Adrenal gland (tissue), 12 donors: ENCODE data around the gene MRPL38. TPM values are rescaled to one million over a fixed set of nuclear protein-coding genes. Genes with fewer than 3 reads are reported as not detected.

Source experiments
- DNase-seq, 7 donors: peaks; one replicate each; pipeline ENCODE4 v3.0.0-alpha.2; 2019 to 2020
- H3K27ac ChIP-seq, 5 donors: fragments of 200-600 bp; sonication (generic) in 4 of 5; 1 replicate in 3 of 5; 2 replicates in 2 of 5; pipeline versions ENCODE4 v1.5.1 to v1.8.0; 2016 to 2020; ENCODE audit warnings: mild to moderate bottlenecking in 1 of 5
- H3K27me3 ChIP-seq: fragments of 200-600 bp; 2 replicates; pipeline ENCODE4 v1.8.0; 2021
- H3K36me3 ChIP-seq, 2 donors: fragments of 200-600 bp; replicated peaks in 1 of 2; 1 replicate in 1 of 2; 2 replicates in 1 of 2; pipeline versions ENCODE4 v1.5.1 to v1.8.0; 2018 to 2022
- H3K4me1 ChIP-seq, 2 donors: fragments of 200-600 bp; replicated peaks in 1 of 2; 1 replicate in 1 of 2; 2 replicates in 1 of 2; pipeline versions ENCODE4 v1.5.1 to v1.8.0; 2018 to 2021
- H3K4me3 ChIP-seq, 4 donors: fragments of 200-600 bp; sonication (generic) in 3 of 4; one replicate each; pipeline ENCODE4 v1.5.1; 2016 to 2018
- H3K9me3 ChIP-seq, 3 donors: fragments of 200-600 bp; sonication (generic) in 1 of 3; replicated peaks in 1 of 3; 1 replicate in 2 of 3; 2 replicates in 1 of 3; pipeline versions ENCODE4 v1.5.1 to v1.8.0; 2016 to 2021
- POLR2A ChIP-seq, 2 donors: fragments of 450-650 bp; IDR thresholded peaks; one replicate each; pipeline ENCODE4 v1.6.1; 2017; ENCODE audit warnings: antibody characterized with exemption in 2 of 2, mild to moderate bottlenecking in 2 of 2, moderate library complexity in 1 of 2
- WGBS, 4 donors: extraction: QIAGEN DNeasy Blood & Tissue Kit in 2 of 4; methylation state at CpG; one replicate each; pipeline versions ENCODE4 v1.1.5 to v1.1.7; 2013 to 2017; 5-methylcytosine and 5-hydroxymethylcytosine counted together
- intact Hi-C, 2 donors: fragments of 100-400 bp; cut with DNase I; formaldehyde crosslinking; loops; one replicate each; pipeline versions ENCODE4 v1.14.1 to v1.15.0; 2022 to 2023
- polyA plus RNA-seq, 3 donors: library from polyadenylated mRNA; stranded (reverse); fragments of 200-250 nt in 2 of 3; fragments of 350-450 nt in 1 of 3; fragmentation: Illumina TruSeq in 1 of 3; extraction: RNeasy Lipid Tissue Mini Kit (QIAGEN cat#74804) in 1 of 3; gene quantifications; one replicate each; pipeline ENCODE4 v1.2.3, GENCODE V29; 2013 to 2014
- total RNA-seq, 9 donors: library from RNA; depleted of rRNA in 4 of 9; stranded (reverse); fragments of >200 nt in 4 of 9; fragments of 120-200 nt in 1 of 9; fragmentation: NEBNext Ultra II Directional in 1 of 9; extraction: Animal tissue kit (Norgen Biotek cat#: 25700) in 1 of 9; gene quantifications; one replicate each; pipeline versions ENCODE4 v1.1.0 to v1.2.4, GENCODE V29; 2013 to 2023
- TF ChIP-seq, protein P1 (sequence below), 6 experiments: fragments of 450-650 bp in 4 of 6; fragments of 200-600 bp in 2 of 6; sonication (generic) in 1 of 6; IDR thresholded peaks; 1 replicate in 5 of 6; 2 replicates in 1 of 6; pipeline versions ENCODE4 v1.5.1 to v1.8.0; 2016 to 2021; ENCODE audit warnings: antibody characterized with exemption in 6 of 6, mild to moderate bottlenecking in 2 of 6, moderate library complexity in 1 of 6
- donor health status: healthy with polysubstance abuse.
- donor health status: Bipolar disorder and iron deficiency.
- donor health status: DM: yes; HTN: yes; CAD: no.
- donor health status: DM: no; HTN: no; CAD: no.
- donor health status: DM: no; HTN: no; CAD: no.
- donor health status: DM: yes; HTN: yes; CAD: no.

Gene MRPL38
- total and polyA plus RNA-seq, 12 donors: 36.7 to 214 (median 82.7) TPM

DNA sequence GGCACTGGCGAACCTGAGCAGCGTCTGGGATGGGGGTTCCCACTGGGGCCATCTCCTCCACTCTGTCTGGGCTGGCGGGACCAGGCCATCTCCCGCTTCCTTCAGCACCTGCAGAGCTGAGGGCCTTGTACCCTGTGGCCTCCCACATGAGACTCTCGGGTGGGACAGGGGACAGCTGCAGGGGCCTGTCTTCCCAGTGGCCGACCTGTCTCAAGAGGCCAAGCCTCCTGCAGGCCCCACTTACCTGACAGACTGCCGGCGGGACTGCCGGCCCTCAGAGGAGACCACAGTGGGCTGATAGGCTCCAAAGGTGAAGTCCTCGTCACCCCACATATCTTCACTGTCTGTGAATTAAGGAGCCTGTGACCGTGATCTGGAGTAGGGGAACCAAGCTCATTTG, 20.4 kb upstream of the MRPL38 start:
- WGBS, 4 donors: 96 to 100% (median 98%) methylated on average over 5 to 11 of the region's 11 CpGs
- no peaks in the 10 kb centered on the region for H3K36me3 ChIP-seq
- no peaks in the 10 kb centered on the region for H3K4me1 ChIP-seq
- H3K4me3 ChIP-seq: no peak overlapping the region
- no peaks in the 10 kb centered on the region for H3K9me3 ChIP-seq
- intact Hi-C loops: no loop called here
- no peak for TF ChIP-seq POLR2A (IDR thresholded peaks at IDR 0.05)
- TF ChIP-seq, protein P1, sequence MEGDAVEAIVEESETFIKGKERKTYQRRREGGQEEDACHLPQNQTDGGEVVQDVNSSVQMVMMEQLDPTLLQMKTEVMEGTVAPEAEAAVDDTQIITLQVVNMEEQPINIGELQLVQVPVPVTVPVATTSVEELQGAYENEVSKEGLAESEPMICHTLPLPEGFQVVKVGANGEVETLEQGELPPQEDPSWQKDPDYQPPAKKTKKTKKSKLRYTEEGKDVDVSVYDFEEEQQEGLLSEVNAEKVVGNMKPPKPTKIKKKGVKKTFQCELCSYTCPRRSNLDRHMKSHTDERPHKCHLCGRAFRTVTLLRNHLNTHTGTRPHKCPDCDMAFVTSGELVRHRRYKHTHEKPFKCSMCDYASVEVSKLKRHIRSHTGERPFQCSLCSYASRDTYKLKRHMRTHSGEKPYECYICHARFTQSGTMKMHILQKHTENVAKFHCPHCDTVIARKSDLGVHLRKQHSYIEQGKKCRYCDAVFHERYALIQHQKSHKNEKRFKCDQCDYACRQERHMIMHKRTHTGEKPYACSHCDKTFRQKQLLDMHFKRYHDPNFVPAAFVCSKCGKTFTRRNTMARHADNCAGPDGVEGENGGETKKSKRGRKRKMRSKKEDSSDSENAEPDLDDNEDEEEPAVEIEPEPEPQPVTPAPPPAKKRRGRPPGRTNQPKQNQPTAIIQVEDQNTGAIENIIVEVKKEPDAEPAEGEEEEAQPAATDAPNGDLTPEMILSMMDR (IDR thresholded peaks at IDR 0.05): no peak
- H3K27ac ChIP-seq: no peak overlapping the region
- H3K27me3 ChIP-seq: no peaks in the 10 kb centered on the region
- DNase-seq: no peak

DNA sequence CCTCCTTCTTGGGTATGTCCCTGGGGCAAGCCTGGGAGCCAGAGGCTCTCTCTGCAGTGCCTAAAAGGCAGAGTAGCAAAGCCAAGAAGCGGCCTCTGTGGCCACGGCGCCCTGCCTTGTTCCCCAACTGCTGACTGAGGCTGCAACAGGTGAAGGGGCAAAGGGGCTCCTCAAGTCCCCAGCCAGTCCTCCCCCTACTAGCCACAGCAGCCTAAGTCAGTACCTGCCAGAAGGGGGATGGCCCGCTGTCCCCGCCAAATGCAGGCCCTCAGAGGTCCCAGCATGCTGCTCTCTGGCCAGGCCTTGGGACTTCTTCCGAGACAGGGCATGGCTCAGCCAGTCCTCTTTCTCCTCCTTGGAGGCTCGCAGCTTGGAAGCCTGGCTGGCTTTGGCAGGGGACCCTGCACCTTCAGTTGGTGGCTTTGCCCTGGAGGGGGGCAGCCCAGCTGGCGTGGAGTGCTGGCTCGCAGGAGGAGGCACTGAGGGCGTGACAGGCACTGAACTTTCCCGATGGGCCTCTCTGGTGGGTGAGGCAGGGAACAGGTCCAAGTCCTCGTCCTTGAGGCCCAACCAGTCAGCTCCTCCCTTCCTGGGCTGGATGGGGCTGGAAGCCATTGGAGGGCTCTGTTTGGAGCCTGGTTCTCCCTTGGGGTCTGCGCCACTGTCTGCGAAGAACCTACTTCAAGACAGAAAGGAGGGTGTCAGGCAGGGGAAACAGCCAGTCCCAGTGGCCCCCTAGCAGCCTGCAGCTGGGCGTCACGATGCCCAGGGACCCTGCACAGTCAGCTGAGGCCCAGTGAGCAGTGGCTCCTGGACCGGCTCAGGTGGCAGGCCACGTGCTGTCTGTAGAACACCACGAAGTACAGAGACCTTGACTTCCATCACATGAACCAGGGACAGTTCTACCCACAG, 18.5 kb upstream of the MRPL38 start:
- intact Hi-C loops: no loop called here
- WGBS, 4 donors: 76 to 86% (median 81%) methylated on average over 11 to 19 of the region's 19 CpGs
- H3K36me3 ChIP-seq: no peaks in the 10 kb centered on the region

DNA sequence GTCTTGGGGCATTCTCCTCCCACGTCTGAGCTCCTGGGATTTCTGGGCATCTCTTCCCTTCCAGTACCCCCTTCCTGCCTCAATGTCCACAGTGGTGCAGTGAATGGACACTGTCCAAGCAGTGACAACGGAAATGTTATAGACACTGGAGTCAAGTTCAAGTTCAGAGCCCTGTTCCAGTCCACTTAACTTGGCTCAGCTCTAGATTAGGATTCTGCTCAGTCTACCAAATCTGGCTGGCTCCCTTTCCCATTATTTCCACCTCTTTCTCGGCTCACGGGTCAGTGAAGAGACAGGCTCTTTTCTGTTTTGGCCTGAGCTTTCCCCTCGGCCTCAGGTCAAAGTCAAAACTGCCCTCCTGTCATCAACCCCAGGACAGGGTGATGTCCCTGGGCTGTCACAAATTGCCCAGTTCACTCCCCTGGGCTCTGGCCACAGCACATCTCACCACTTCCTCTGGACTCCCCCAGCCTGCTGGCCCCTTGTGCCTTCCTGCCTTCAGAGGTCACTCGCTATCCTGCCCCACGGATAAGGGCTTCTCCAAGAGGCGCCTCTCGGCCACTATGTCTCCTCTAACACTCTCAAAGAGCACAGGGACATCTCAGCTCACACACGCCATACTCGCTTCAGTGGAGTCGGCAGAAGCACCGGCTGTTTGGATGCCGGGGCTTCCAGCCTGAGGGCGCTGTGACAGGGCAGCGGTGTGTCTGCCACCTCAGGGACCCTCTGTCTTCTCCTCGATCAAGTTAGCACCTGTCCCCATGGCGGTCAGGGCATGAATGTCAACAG, 17.7 kb upstream of the MRPL38 start:
- intact Hi-C loops: no loop called here
- Histone ChIP-seq H3K9me3 (no peaks in the 10 kb centered on the region), H3K4me1 (no peaks in the 10 kb centered on the region), H3K36me3 (no peaks in the 10 kb centered on the region), H3K27ac (no peak overlapping the region), H3K4me3 (no peak overlapping the region), H3K27me3 (no peaks in the 10 kb centered on the region)
- DNase-seq: no peak
- 86 to 93% (median 90%) methylated on average over 9 to 18 of the region's 18 CpGs for WGBS, 4 donors
- no peak for TF ChIP-seq POLR2A (IDR thresholded peaks at IDR 0.05)
- TF ChIP-seq, protein P1 (IDR thresholded peaks at IDR 0.05): no peak

More for the DNA sequence above, 18.5 kb upstream of the MRPL38 start:
- H3K4me3 ChIP-seq: no peak overlapping the region
- no peaks in the 10 kb centered on the region for H3K27me3 ChIP-seq
- no peaks in the 10 kb centered on the region for H3K4me1 ChIP-seq
- H3K9me3 ChIP-seq: no peaks in the 10 kb centered on the region
- no peak for DNase-seq
- H3K27ac ChIP-seq: no peak overlapping the region
- TF ChIP-seq, protein P1 (IDR thresholded peaks at IDR 0.05): no peak
- TF ChIP-seq POLR2A (IDR thresholded peaks at IDR 0.05): no peak

DNA sequence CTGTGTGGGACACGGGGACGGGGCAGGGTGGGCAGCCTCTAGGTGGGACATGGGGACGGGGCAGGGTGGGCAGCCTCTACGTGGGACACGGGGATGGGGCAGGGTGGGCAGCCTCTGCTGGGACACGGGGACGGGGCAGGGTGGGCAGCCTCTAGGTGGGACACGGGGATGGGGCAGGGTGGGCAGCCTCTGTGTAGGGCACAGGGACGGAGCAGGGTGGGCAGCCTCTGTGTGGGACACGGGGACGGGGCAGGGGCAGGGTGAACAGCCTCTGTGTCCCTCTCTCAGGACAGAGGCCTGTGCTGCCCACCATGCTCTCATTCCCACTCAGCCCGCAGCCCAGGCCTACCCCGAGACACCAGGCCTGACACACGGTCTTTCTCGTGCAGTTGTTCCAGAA, 16.9 kb upstream of the MRPL38 start:
- Histone ChIP-seq H3K4me3 (no peak overlapping the region), H3K27ac (no peak overlapping the region), H3K4me1 (no peaks in the 10 kb centered on the region), H3K9me3 (no peaks in the 10 kb centered on the region), H3K27me3 (no peaks in the 10 kb centered on the region), H3K36me3 (no peaks in the 10 kb centered on the region)
- intact Hi-C loops: no loop called here
- WGBS, 4 donors: 90 to 99% (median 95%) methylated on average over 7 to 15 of the region's 15 CpGs
- DNase-seq: no peak
- TF ChIP-seq POLR2A (IDR thresholded peaks at IDR 0.05): no peak
- TF ChIP-seq, protein P1 (IDR thresholded peaks at IDR 0.05): no peak
